Measurements from ENCODE around the gene RASAL2.

DNA sequence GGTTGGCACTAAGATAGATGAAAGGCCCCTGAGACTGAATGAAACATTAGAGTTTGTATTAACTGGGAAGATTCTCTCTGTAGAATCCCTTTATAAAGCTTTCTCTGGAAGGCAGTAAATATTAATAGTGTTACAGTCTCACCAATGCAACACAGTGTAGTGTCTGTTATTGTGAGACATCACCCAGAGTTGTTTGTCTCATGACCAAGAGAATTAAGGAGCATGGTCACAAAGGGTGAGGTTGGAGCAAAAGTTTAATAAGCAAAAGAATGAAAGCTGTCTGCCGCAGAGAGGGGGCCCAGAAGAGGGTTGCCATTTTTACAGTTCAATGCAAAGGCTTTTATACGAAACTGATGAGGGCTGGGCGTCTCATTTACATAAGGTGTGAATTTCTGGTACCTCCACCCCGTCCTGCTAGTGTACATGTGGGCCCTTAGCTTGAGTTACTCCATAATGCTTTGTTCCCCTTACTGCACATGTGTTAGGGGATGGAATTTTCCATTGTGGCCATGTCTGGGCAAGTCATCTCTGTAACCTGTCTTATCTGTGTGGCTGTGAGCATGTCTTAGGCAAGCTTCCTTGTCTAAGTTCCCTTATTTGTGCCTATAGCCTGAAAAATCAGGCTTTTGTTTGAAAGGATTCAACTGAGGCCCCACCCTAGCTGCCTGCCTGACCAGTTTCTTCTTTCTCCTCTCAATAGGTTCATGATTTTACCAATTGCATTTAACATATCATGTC lies 184.1 kb downstream of the RASAL2 start:
- no peak for TF ChIP-seq POLR2A (IDR thresholded peaks at IDR 0.05)
- TF ChIP-seq CTCF (IDR thresholded peaks at IDR 0.05 in 8 of 11, conservative IDR thresholded peaks at IDR 0.05 in 3 of 11) = no peak
- no peak for TF ChIP-seq POLR2AphosphoS5 (IDR thresholded peaks at IDR 0.05)

All from spleen (tissue), 7 donors.